GM18526 (cell line): ENCODE data around the gene MAFG.

Experiments used
- POLR2A ChIP-seq: IDR thresholded peaks from 3 replicates; pipeline ENCODE4 v1.6.1; 2011; ENCODE audit not compliant: insufficient read length; ENCODE audit errors: extremely low read depth

Gene MAFG

DNA sequence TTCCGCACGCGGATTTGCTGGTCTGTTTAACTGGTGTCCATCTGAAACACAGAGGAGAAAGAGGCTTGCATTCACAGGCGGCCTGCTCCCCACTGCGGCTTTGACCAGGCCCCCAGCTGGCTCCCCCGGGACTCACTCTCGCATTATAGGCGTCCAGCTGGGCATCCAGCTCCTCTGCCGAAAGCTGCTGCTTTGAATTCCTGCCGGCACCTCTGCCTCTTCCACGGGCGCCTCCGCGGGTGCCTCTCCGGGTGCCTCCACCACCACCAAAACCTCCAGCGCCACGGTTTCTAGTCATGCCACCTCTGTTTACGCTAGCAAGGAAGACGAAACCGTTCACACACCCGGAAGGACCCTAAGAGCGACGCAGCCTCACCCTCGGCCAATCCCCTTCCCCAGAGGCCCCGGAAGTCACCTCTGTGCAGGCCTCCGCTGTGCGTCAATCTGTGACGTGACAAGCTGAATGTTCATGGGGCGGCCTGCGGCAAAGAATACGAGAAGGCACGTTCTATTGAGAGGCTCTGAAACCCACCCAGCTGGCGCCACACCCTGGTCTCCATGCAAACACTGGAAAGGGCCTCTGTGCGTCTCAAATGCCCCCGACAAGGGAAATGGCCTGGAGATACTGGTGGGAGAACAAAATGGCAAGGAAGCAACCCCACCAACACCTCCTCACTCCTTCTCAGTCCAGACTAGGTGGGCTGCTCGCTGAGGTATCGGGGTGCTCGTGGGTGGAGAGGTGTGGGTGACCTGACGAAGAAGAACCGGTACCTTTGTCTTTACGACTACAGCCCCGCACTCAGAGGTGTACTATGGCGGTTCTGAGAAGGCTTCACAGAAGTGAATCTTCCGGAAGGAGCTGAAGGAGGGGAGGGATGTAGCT is 39.2 kb downstream of the MAFG start:
- TF ChIP-seq POLR2A, result no peak

DNA sequence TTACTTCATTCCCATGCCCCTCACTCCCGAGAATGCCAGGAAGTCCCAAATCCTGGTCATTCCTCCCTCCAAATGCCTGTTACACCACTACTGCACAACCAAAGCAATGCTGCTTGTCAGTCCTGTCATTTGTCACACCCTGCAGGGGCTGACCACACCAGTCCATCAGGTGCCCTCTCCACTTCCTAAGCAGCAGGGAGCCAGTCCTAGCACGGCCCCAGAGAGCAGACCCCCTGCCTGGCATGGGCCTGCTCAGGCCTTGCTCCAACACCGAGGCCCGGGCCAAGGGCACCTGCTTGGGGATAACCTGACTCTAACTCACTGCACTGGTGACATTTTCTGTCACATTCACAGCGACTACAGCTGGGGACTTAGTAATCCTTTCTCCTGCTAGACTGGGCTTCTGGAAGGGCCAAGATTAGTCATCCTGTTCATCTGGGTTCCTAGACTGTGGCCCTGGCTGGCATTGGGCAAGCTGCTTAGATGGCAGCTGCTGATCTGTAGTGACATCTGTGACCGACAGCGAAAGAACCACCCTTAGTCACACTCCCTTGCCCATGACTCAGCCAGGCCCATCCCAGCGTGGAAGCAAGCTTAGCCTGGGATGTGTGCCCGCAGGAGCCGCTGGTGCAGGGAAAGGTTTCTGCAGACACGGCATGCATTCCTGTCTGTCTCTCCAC is 41.5 kb downstream of the MAFG start:
- no peak for TF ChIP-seq POLR2A

DNA sequence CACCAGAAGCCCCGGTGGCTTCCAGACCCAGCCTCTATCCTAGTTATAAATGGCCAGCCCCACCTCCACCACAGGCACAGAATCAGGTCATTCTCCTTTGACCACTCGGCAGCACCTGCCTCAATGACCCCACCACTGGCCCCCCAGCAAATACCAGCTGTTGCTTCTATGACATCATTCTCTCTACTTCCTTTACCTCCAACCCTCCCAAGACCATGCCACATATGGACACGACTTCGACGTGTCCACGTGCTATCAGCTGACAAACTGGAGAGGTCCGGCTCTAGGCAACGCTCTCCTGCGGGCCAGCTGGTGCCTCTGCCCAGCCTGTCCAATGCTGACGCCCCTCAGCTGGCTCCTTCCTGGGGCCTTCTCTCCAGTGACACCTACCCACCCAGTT is 42.1 kb downstream of the MAFG start:
- no peak for TF ChIP-seq POLR2A

DNA sequence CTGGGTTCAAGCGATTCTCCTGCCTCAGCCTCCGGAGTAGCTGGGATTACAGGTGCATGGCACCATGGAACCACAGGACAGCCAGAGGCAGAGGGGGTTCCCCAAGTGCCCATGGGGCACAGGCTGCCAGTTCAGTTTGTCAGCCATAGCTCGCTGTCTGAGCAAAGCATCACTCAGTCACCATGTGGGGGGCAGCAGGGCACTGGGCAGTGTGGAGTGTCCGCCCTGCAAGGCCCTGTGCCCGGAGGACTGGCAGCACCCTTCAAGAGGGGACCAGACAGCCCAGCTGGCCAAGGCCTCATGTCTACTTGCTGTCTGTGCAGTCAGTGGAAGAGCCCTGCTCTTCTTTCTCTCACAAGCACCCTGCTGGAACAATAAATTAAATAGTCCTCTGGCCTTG is 42.6 kb downstream of the MAFG start:
- no peak for TF ChIP-seq POLR2A

DNA sequence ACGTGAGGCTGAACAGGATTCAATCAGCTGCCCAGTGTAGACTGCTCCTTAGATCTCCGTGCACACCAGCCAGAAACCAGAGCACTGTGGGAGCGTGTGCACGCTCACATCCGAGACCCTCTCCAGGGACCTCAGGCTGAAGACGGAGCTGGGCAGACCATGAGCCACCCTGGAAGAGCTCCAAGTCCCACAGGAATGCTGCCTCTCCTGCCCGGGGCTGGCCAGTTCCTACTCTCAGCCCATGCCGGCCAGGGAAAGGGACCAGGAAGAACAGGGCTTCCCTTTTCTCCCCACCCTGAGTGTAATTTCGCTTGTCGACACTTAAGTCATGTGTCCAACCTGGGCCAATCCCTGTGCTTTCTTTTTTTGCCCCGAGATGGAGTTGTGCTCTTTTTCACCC is 43.0 kb downstream of the MAFG start:
- no peak for TF ChIP-seq POLR2A

DNA sequence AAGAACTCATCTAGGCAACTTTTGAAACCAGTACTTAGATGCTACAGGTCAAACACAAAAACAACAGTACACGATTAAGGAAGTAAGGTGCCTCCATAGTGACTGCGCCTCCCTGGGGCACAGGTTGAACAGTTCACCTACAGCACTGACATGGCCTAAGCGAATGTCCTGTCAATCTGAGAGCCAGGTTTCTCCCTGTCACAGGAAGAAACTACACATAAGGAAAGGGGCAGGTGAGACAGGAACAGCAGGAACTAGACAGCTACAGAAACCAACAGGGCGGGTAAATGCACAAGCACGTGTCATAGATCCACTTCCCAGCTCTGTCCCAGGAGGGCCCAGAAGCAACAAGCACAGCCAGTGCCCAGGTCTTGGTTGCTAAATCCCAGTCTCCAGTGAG is 48.4 kb downstream of the MAFG start:
- no peak for TF ChIP-seq POLR2A

DNA sequence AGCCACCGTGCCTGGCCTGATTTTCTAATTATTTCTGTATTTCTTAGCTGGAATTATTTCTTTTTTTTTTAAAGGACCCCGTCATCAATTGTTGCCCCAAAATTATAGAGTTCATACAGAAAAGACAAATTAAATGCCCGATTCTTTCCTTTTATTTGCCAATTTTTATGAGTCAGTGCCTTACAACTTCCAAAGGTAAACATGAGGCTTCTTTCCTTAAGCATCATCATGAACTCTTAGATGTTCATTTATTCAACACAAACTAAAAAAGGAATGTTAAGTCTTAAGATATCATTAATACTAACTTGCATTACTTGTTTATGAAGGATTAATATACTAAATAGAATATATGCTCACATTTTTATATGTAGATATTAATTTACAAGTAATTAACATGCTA is 49.2 kb downstream of the MAFG start:
- TF ChIP-seq POLR2A, result no peak

DNA sequence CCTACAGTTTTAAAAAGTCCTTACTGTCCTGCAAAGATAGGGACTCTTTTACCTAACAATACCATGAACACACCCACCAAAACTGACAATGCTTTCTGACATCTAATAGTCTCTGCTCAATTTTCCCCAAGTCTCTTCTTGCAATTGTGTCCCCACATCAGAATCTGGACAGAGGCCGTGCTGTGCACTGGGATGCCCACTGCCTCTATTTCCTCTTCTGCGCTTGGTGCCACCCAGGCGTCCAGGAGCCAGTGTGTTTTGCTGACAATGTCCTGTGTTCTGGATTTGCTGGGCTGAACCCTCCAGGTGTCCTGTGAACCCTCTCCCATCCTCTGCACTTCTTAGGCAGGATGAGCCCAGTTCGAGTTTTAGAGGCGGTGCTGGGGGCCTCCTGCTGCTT is 50.0 kb downstream of the MAFG start:
- TF ChIP-seq POLR2A, result no peak

DNA sequence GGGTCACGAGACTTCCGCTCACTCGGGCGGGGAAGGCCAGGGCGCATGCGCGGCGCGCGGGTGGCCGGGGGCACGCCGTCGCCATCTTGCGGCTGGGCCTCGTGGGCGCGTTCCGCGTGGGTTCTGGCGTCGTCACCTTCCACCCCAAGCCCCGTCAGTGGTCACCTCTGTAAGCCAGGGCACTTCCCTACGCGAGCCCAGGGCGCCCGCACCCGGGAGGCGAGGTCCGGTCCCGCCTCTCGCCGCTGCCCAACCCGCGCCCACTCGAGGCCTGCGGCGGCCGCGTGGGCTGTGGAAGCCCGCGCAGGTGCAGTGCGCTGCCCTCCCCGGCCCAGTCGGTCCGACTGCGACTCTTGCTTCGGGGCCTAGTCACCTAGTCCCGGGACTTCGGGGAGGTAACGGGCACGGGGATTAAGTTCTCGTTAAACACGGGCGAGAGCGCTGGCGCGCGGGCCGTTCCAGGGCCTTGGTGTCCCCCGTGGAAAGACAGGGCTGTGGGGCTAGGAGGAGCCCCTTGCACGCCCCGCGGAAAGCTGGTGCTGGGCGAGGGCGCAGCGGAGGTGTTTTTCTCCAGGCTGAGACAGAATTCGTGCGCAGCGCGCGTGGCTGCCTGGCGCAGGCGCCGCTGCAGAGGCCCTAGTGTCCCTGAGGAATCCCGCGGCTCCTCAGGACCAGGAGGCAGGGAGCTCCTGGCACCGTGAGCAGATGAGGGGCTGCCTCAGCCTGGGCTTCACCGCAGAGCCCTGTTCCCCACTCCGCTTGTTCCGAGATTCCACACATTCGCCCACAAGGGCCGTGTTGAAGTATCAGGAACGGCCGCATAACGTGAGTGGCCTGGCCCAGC is 55.9 kb downstream of the MAFG start:
- TF ChIP-seq POLR2A, result peak; percentile 84

DNA sequence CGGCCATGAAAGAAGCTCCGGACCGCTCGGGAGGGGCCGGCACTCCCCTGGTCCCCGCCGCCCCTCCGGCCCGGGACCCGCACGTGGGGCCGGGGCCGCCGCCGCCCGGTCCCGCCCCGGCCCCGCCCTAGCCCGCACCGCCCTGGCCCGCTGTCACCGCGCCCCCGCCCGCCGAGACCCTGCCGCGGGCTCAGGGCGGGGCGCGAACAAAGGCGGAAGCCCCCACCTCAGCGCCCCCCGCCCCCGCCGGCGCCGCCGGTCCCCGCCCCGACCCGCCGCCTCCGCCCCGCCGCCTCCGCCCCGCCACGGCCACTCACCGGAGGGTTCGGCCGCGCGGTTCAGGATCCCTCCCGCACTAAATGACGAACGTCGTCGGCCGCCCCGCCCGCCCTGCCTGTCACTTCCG is 56.6 kb downstream of the MAFG start, which contains the start of gene ARHGDIA:
Gene ARHGDIA, minus strand, starts transcription at position 357 of the 406 bp plus-strand sequence. CDS start 1,407 bp downstream, outside the sequence.
- no peak for TF ChIP-seq POLR2A

DNA sequence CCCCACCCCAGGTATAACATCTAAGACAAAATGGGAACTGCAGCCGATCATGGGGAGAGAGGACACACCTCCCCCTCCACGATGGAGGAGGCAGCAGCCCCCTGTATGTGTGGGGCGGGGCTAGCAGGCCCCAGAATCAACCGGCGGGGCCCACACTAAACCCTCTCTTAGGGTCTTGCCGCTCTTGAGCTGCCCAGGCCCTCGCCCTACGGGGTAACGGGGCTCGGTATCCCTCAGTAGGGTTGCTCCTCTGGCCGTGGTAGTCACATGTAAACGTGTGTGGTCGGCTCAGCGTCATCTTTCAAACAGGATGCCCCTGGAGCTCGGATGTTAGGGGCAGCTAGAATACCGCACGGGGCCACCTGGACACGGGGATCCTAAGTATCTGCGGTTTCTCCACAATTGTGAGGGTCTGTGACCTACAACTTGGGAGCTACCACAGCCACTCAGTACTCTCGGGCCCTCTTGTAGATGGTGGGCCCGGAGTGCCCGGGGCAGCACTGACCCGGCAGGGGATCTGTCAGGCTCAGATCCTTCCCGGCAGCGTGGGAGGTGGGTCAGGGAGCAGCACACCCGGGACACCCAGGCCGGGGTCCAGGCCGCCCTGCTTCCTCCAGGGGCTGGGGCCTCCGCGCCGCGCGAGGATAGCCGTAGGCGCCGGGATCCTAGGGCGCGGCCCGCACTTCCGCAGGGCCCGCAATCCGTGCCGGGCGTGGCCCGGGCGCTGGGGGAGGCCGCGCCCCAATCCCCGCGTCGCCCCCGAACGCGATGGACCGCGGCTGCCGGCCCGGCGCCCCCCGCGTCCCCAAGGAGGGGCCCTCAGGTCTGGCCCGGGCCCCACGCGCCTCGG is 57.2 kb downstream of the MAFG start:
- TF ChIP-seq POLR2A, result peak; percentile 25

DNA sequence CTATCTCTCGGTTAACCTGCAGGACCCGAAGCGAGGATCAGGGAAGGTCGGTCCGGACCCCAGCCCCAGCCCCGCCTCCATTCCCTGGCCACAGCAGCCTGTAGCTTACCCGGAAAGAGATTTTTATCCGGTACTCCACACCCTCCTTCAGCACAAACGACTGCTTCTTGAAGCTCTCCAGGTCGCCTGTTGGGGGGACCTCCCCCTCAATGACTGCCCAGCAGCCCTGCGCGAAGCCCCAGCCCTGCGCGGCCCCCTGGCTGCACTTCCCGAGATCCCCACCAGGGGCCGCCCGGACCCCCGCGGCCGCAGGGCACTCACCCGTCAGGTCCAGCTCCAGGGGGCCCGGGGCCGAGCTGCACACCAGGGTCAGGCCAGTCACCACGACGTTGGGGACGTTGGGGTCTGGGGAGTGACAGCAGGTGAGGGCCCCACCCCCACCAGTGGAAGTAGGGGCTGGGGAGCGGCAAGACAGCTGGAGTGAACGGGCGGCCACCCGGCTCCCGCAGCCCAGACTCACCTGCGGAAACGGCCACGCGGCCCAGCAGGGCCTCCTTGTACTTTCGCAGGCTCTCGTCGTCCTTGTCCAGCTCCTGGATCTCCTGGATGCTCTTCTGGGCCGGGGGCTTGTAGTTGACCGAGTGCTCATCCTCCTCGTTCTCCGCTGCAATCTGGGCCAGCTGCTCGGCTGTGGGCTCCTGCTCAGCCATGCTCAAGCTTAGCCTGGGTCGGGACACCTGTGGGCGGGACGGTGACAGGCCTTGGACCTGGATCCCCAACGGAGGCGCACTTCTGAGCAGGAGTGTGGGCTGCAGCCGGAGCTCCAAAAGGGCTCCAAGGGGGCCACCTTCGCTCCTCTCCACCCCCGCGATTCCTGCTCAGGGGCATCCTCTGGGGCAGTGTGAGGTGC is 58.1 kb downstream of the MAFG start:
- TF ChIP-seq POLR2A, result peak; percentile 32

DNA sequence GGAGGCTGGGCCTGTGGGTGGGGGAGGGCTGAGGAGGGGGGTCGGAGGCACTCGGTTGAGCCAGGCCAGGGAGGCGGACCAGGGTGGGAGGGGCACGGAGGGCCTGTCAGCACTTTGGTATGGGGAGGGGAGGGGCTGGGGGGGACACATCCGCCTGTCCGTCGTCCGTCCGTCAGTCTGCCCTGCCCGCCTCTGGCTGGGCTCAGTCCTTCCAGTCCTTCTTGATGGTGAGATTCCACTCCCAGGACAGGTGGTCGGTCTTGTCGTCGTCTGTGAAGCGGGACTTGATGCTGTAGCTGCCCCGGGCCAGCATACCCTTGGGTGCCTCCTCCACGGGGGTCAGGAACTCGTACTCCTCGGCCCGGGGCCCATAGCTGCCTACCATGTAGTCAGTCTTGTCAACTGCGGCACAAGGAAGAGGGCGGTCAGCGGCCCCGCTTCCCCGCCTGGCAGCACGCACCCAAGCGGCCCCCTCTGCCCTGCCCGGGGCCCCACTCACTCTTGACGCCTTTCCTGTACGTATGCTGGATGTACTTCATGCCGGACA is 58.8 kb downstream of the MAFG start:
- no peak for TF ChIP-seq POLR2A
